Memory B cell (primary cell): ENCODE data around the gene CIAO1.
"Not testable (repeated sequence)": the region's sequence is repeated elsewhere in the genome, so short reads cannot be mapped to it uniquely, and the experiment has no call there.

Experiments used
- ATAC-seq: fragments of 150-1000 bp; cut with Tn5 transposase; 2 replicates; pipeline ENCODE4 v1.10.0; 2021; ENCODE audit warnings: low read depth, mild to moderate bottlenecking, moderate library complexity
- DNase-seq, 2 donors: peaks; one replicate each; pipeline ENCODE4 v3.0.0; 2022; ENCODE audit warnings: low spot score in 2 of 2
- H3K27ac Mint-ChIP-seq: one replicate; pipeline ENCODE4 v1.8.0; 2022; ENCODE audit warnings: mild to moderate bottlenecking, moderate library complexity, mixed read lengths
- H3K27me3 Mint-ChIP-seq: one replicate; pipeline ENCODE4 v1.8.0; 2022; ENCODE audit warnings: mixed read lengths
- H3K36me3 Mint-ChIP-seq: one replicate; pipeline ENCODE4 v1.8.0; 2022; ENCODE audit warnings: mild to moderate bottlenecking, mixed read lengths
- H3K4me1 Mint-ChIP-seq: one replicate; pipeline ENCODE4 v1.8.0; 2022; ENCODE audit warnings: mixed read lengths
- H3K4me3 Mint-ChIP-seq: one replicate; pipeline ENCODE4 v1.8.0; 2022; ENCODE audit warnings: mild to moderate bottlenecking, moderate library complexity, mixed read lengths
- H3K9me3 Mint-ChIP-seq: one replicate; pipeline ENCODE4 v1.8.0; 2022; ENCODE audit warnings: mixed read lengths

Gene CIAO1

GRCh38 chr2:96241900-96242611 lies 24.0 kb upstream of the CIAO1 start:
- Mint-ChIP-seq H3K9me3 (peaks cover 3% of the 10 kb centered on the region), H3K36me3 (peaks cover 7% of the 10 kb centered on the region), H3K27ac (peak overlapping the region; percentile 92), H3K27me3 (no peaks in the 10 kb centered on the region), H3K4me3 (peak overlapping the region; percentile 65), H3K4me1 (peaks cover 33% of the 10 kb centered on the region)
- ATAC-seq (peak; percentile 94), DNase-seq (no peak)

DNA sequence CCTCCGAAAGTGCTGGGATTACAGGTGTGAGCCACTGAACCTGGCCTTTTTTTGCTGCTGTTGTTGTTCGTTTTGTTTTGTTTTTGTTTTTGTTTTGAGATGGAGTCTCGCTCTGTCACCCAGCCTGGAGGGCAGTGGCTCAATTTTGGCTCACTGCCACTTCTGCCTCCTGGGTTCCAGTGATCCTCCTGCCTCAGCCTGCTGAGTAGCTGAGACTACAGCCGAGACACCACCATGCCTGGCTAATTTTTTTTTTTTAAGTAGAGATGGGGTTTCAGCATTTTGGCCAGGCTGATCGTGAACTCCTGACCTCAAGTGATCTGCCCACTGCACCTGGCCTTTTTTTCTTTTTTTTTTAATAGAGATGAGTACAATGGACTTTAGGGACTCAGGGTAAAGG lies 22.2 kb upstream of the CIAO1 start:
- Mint-ChIP-seq H3K4me1 (peaks cover 34% of the 10 kb centered on the region), H3K27ac (no peak overlapping the region), H3K36me3 (peaks cover 5% of the 10 kb centered on the region), H3K27me3 (no peaks in the 10 kb centered on the region), H3K4me3 (no peak overlapping the region), H3K9me3 (peaks cover 3% of the 10 kb centered on the region)
- no peak for DNase-seq
- no peak for ATAC-seq

- peaks cover 36% of the 10 kb centered on the region for H3K4me1 Mint-ChIP-seq
- peak overlapping the region; percentile 91 for H3K27ac Mint-ChIP-seq
- no peaks in the 10 kb centered on the region for H3K27me3 Mint-ChIP-seq
- H3K4me3 Mint-ChIP-seq, result no peak overlapping the region
- peaks cover 3% of the 10 kb centered on the region for H3K9me3 Mint-ChIP-seq
- H3K36me3 Mint-ChIP-seq, result peaks cover 11% of the 10 kb centered on the region
- no peak for DNase-seq
- peak; percentile 55 for ATAC-seq
Measured at GRCh38 chr2:96245609-96246390, 20.2 kb upstream of the CIAO1 start.

- H3K4me1 Mint-ChIP-seq, result peaks cover 29% of the 10 kb centered on the region
- DNase-seq (no peak), ATAC-seq (no peak)
- peak overlapping the region; percentile 76 for H3K27ac Mint-ChIP-seq
- H3K4me3 Mint-ChIP-seq, result no peak overlapping the region
- H3K9me3 Mint-ChIP-seq, result peaks cover 3% of the 10 kb centered on the region
- H3K36me3 Mint-ChIP-seq, result peaks cover 13% of the 10 kb centered on the region
- no peaks in the 10 kb centered on the region for H3K27me3 Mint-ChIP-seq
Measured at GRCh38 chr2:96247009-96247408, 19.0 kb upstream of the CIAO1 start.

GRCh38 chr2:96247896-96248295 lies 18.1 kb upstream of the CIAO1 start:
- DNase-seq (no peak), ATAC-seq (no peak)
- peaks cover 20% of the 10 kb centered on the region for H3K36me3 Mint-ChIP-seq
- no peaks in the 10 kb centered on the region for H3K27me3 Mint-ChIP-seq
- peaks cover 25% of the 10 kb centered on the region for H3K4me1 Mint-ChIP-seq
- H3K4me3 Mint-ChIP-seq, result no peak overlapping the region
- H3K27ac Mint-ChIP-seq, result no peak overlapping the region
- H3K9me3 Mint-ChIP-seq, result peaks cover 3% of the 10 kb centered on the region

GRCh38 chr2:96248624-96249023 lies 17.4 kb upstream of the CIAO1 start:
- H3K4me1 Mint-ChIP-seq, result peaks cover 25% of the 10 kb centered on the region

DNA sequence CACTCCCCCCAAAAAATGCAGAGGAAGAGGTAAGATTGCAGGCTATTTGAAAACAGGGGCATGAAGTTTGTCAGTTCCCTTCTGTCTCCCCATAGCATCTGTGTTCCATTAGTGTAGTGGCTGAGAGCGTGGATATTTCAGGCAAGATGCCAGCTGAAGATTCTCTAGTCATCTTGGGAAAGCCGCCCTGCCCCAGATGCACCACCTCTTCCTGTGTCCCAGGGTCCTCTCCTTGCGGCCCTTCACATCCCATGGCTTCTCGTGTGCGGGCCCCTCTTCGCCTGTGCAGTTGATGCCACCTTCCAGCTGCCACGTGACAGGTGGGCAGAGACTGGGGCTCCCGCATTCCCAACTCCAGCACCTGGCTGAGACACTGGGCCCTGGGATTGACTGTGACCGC lies 16.4 kb upstream of the CIAO1 start:
- no peaks in the 10 kb centered on the region for H3K27me3 Mint-ChIP-seq
- peaks cover 26% of the 10 kb centered on the region for H3K4me1 Mint-ChIP-seq
- DNase-seq, result no peak
- H3K36me3 Mint-ChIP-seq, result peaks cover 31% of the 10 kb centered on the region
- no peak for ATAC-seq
- peak overlapping the region; percentile 81 for H3K27ac Mint-ChIP-seq
- H3K4me3 Mint-ChIP-seq, result no peak overlapping the region
- H3K9me3 Mint-ChIP-seq, result peaks cover 3% of the 10 kb centered on the region

More at GRCh38 chr2:96248624-96249023, 17.4 kb upstream of the CIAO1 start:
- Mint-ChIP-seq H3K4me3 (no peak overlapping the region), H3K9me3 (peaks cover 3% of the 10 kb centered on the region), H3K27ac (no peak overlapping the region), H3K36me3 (peaks cover 25% of the 10 kb centered on the region), H3K27me3 (no peaks in the 10 kb centered on the region)
- DNase-seq (no peak), ATAC-seq (no peak)

DNA sequence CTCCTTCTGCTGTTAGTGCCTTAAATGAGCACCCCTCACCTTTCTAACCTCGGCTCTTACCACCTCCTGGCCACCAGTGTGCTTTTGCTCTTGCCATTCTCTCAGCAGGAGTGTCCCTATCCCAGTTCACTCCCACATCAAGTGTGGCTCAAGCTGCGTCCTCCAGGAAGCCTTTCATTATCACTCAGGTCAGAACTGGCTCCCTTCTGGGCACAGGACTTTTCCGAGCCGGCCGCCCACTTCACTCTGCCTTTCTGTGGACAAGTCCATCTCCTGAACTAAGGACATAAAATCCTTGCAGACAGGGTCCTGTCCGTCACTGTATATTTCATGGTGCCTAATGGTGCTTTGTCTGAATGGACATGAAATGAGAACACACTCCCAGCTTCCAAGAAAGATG lies 15.8 kb upstream of the CIAO1 start:
- H3K4me1 Mint-ChIP-seq, result peaks cover 24% of the 10 kb centered on the region
- peak overlapping the region; percentile 81 for H3K27ac Mint-ChIP-seq
- DNase-seq (no peak), ATAC-seq (no peak)
- no peaks in the 10 kb centered on the region for H3K27me3 Mint-ChIP-seq
- H3K9me3 Mint-ChIP-seq, result peaks cover 3% of the 10 kb centered on the region
- no peak overlapping the region for H3K4me3 Mint-ChIP-seq
- peaks cover 31% of the 10 kb centered on the region for H3K36me3 Mint-ChIP-seq

GRCh38 chr2:96251721-96252292 lies 14.2 kb upstream of the CIAO1 start:
- no peaks in the 10 kb centered on the region for H3K27me3 Mint-ChIP-seq
- no peak overlapping the region for H3K4me3 Mint-ChIP-seq
- DNase-seq, result no peak
- H3K27ac Mint-ChIP-seq, result no peak overlapping the region
- peaks cover 37% of the 10 kb centered on the region for H3K36me3 Mint-ChIP-seq
- H3K9me3 Mint-ChIP-seq, result no peaks in the 10 kb centered on the region
- ATAC-seq, result no peak
- peaks cover 16% of the 10 kb centered on the region for H3K4me1 Mint-ChIP-seq

DNA sequence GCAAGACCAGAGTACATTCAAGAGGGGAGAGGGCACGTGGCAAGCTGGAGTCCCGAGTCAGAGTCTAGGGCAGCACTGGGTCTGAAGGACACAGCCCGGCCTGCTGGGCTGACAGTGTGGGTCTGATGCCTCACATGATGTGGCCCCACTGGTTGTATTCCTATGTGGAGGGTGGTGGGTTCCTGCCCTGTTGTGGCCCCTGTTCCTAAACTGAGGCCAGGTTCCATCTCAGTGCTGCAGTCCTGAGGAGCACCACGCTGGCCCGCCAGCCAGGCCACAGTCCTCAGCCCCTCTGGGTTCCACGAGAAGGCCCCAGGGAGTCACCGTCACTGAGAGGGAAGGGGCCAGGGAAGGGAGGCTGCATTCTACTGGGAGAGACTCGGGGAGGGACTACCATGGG lies 13.5 kb upstream of the CIAO1 start:
- Mint-ChIP-seq H3K4me1 (peaks cover 16% of the 10 kb centered on the region), H3K36me3 (peaks cover 38% of the 10 kb centered on the region)

GRCh38 chr2:96253006-96253405 lies 13.0 kb upstream of the CIAO1 start:
- peaks cover 19% of the 10 kb centered on the region for H3K4me1 Mint-ChIP-seq
- no peak for ATAC-seq
- no peak overlapping the region for H3K4me3 Mint-ChIP-seq
- H3K27ac Mint-ChIP-seq, result no peak overlapping the region
- DNase-seq, result no peak
- H3K27me3 Mint-ChIP-seq, result no peaks in the 10 kb centered on the region
- H3K36me3 Mint-ChIP-seq, result peaks cover 38% of the 10 kb centered on the region
- no peaks in the 10 kb centered on the region for H3K9me3 Mint-ChIP-seq

More for the DNA sequence above, 13.5 kb upstream of the CIAO1 start:
- Mint-ChIP-seq H3K4me3 (no peak overlapping the region), H3K9me3 (no peaks in the 10 kb centered on the region), H3K27me3 (no peaks in the 10 kb centered on the region), H3K27ac (no peak overlapping the region)
- no peak for ATAC-seq
- no peak for DNase-seq

GRCh38 chr2:96254571-96254970 lies 11.5 kb upstream of the CIAO1 start:
- Mint-ChIP-seq H3K27me3 (no peaks in the 10 kb centered on the region), H3K36me3 (peaks cover 36% of the 10 kb centered on the region), H3K9me3 (no peaks in the 10 kb centered on the region), H3K4me3 (no peak overlapping the region), H3K27ac (no peak overlapping the region), H3K4me1 (peaks cover 34% of the 10 kb centered on the region)
- DNase-seq (no peak), ATAC-seq (no peak)

DNA sequence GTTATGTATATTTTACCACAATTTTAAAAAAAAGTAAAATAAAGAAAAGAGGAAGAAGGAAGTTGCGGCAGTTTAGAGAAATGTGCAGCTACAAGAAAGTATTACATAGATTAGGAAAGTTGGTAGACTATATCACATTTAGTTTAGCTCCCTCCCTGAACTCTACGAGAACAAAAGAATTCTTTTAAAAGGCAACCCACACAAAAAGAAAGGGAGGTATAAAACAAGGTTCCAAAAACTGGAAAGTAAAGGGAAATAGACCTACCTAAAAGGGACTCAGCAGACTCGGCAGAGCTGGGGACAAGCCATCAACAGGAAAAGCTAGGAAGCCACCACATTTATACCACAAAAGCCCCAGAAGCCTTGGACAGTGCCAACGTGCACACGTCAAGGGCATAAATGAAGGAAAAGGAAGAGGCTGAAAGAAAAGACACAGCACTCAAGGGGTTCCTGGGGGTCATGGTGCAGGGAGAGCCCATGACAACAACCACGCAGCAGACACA lies 9.4 kb upstream of the CIAO1 start:
- peak overlapping the region; percentile 93 for H3K27ac Mint-ChIP-seq
- peaks cover 42% of the 10 kb centered on the region for H3K4me1 Mint-ChIP-seq
- peak overlapping the region; percentile 78 for H3K4me3 Mint-ChIP-seq
- ATAC-seq (peak; percentile 28), DNase-seq (no peak)
- H3K36me3 Mint-ChIP-seq, result peaks cover 28% of the 10 kb centered on the region
- no peaks in the 10 kb centered on the region for H3K9me3 Mint-ChIP-seq
- no peaks in the 10 kb centered on the region for H3K27me3 Mint-ChIP-seq

GRCh38 chr2:96257744-96258143 lies 8.3 kb upstream of the CIAO1 start:
- not testable (repeated sequence) for ATAC-seq, DNase-seq, H3K27me3 Mint-ChIP-seq, H3K9me3 Mint-ChIP-seq
- H3K36me3 Mint-ChIP-seq, result peaks cover 20% of the 10 kb centered on the region
- H3K4me3 Mint-ChIP-seq, result peak overlapping the region; percentile 11
- peak overlapping the region; percentile 35 for H3K27ac Mint-ChIP-seq
- peaks cover 42% of the 10 kb centered on the region for H3K4me1 Mint-ChIP-seq
